ENCODE results near the gene PRKAG2. TPM values are rescaled to one million over a fixed set of nuclear protein-coding genes. Genes with fewer than 3 reads are reported as not detected.
A peak's percentile ranks its signal among the peaks of the same experiment; 100 is the strongest.

The PRKAG2 gene
- total and polyA plus RNA-seq, 10 donors, result 15.8 to 50.9 (median 32.8) TPM

DNA sequence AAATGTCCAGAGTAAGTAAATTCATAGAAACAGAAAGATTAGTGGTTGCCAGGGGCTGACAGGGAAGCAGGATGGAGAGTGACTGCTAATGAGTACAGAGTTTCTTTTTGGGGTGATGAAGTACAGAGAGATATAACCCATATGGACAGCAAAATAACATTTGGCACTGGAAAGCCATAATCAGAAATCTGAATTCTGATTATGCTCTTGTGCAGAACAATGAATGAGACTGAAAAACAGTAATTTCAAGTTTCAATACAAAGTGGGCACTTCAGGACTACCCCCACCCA is 361.7 kb downstream of the PRKAG2 start:
- peaks cover 31 to 88% (median 70%) of the 10 kb centered on the region in 6 donors for H3K4me1 ChIP-seq

DNA sequence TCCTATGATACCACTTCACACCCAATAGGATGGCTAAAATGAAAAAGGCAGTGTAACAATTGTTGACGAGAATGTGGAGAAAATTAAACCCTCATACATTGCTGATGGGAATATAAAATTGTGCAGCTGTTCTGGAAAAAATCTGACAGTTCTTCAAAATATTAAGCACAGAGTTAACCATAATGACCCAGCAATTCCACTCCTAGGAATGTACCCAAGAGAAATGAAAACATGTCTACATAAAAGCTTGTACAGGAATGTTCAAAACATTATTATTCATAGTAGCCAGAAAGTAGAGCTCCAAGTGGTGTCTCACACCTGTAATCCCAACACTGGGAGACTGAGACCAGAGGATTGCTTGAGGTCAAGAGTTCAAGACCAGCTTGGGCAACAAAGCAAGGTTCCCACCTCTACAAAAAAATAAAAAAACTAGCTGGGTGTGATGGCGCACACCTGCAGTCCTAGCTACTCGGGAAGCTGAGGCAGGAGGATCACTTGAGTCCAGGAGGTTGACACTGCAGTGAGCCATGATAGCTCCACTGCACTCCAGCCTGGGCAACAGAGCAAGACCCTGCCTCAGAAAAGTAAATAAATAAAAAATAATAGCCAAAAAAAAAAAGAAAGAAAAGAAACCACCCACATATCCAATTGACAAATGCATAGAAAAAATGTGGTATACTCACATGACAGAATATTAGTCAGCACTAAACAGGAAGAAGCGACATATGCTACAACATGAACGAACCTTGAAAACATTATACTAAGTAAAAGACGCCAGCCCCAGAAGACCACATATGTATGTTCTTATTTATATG is 362.2 kb downstream of the PRKAG2 start:
- H3K4me3 ChIP-seq, result no peak overlapping the region

More for the DNA sequence above, 361.7 kb downstream of the PRKAG2 start:
- H3K27ac ChIP-seq, result peak overlapping the region in 4 of 8 donors; percentile 15 to 28 (median 24)
- TF ChIP-seq POLR2A (IDR thresholded peaks at IDR 0.05), result no peak
- no peak for TF ChIP-seq POLR2AphosphoS5 (IDR thresholded peaks at IDR 0.05)
- TF ChIP-seq, protein P1, sequence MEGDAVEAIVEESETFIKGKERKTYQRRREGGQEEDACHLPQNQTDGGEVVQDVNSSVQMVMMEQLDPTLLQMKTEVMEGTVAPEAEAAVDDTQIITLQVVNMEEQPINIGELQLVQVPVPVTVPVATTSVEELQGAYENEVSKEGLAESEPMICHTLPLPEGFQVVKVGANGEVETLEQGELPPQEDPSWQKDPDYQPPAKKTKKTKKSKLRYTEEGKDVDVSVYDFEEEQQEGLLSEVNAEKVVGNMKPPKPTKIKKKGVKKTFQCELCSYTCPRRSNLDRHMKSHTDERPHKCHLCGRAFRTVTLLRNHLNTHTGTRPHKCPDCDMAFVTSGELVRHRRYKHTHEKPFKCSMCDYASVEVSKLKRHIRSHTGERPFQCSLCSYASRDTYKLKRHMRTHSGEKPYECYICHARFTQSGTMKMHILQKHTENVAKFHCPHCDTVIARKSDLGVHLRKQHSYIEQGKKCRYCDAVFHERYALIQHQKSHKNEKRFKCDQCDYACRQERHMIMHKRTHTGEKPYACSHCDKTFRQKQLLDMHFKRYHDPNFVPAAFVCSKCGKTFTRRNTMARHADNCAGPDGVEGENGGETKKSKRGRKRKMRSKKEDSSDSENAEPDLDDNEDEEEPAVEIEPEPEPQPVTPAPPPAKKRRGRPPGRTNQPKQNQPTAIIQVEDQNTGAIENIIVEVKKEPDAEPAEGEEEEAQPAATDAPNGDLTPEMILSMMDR (IDR thresholded peaks at IDR 0.05 in 8 of 11, conservative IDR thresholded peaks at IDR 0.05 in 3 of 11), result no peak
- H3K9me3 ChIP-seq, result no peaks in the 10 kb centered on the region
- no peaks in the 10 kb centered on the region for H3K36me3 ChIP-seq
- no peaks in the 10 kb centered on the region for H3K27me3 ChIP-seq (replicated peaks in 1 of 7)
- H3K4me3 ChIP-seq, result no peak overlapping the region
- DNase-seq, result no peak
- intact Hi-C loops (cut with DNase I; ENCODE audit: low total_unique reads), result no loop called here

DNA sequence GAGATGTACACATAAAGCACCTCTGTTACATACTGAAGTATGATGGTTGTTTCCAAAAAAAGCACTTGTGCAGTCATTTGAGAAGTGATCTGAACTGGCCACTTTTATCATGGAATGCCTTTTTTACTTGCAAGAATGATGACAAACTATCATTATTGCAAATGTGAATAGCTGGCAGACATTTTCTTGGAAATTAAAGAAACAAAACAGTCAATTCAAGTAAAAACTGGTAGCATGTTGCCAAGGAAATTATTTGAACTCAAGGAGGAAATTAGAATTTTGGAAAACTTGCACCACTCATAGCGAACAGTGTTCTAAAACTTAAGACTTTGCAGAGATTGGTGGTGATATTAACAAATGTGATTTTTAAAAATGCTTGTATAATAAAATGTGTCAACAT is 363.8 kb downstream of the PRKAG2 start:
- intact Hi-C loops (cut with DNase I; ENCODE audit: low total_unique reads), result no loop called here
- Histone ChIP-seq H3K4me1 (peaks cover 40 to 99% (median 81%) of the 10 kb centered on the region in 6 donors), H3K27ac (no peak overlapping the region), H3K4me3 (no peak overlapping the region), H3K27me3 (replicated peaks in 1 of 7) (no peaks in the 10 kb centered on the region), H3K36me3 (no peaks in the 10 kb centered on the region), H3K9me3 (no peaks in the 10 kb centered on the region)
- no peak for TF ChIP-seq POLR2A (IDR thresholded peaks at IDR 0.05)
- TF ChIP-seq POLR2AphosphoS5 (IDR thresholded peaks at IDR 0.05), result no peak
- TF ChIP-seq, protein P1 (IDR thresholded peaks at IDR 0.05 in 8 of 11, conservative IDR thresholded peaks at IDR 0.05 in 3 of 11), result no peak
- WGBS, 5 donors, result 91 to 95% (median 93%) methylated on average over 1 of the region's 1 CpG
- DNase-seq, result no peak

More for the DNA sequence above, 362.2 kb downstream of the PRKAG2 start:
- Histone ChIP-seq H3K36me3 (no peaks in the 10 kb centered on the region), H3K9me3 (no peaks in the 10 kb centered on the region), H3K4me1 (peaks cover 32 to 92% (median 73%) of the 10 kb centered on the region in 6 donors), H3K27ac (peak overlapping the region in 4 of 8 donors; percentile 15 to 28 (median 24)), H3K27me3 (replicated peaks in 1 of 7) (no peaks in the 10 kb centered on the region)
- WGBS, 5 donors, result 77 to 84% (median 81%) methylated on average over 6 of the region's 6 CpGs
- TF ChIP-seq, protein P1 (IDR thresholded peaks at IDR 0.05 in 8 of 11, conservative IDR thresholded peaks at IDR 0.05 in 3 of 11), result no peak
- TF ChIP-seq POLR2A (IDR thresholded peaks at IDR 0.05), result no peak
- TF ChIP-seq POLR2AphosphoS5 (IDR thresholded peaks at IDR 0.05), result no peak
- no peak for DNase-seq
- intact Hi-C loops (cut with DNase I; ENCODE audit: low total_unique reads), result no loop called here

DNA sequence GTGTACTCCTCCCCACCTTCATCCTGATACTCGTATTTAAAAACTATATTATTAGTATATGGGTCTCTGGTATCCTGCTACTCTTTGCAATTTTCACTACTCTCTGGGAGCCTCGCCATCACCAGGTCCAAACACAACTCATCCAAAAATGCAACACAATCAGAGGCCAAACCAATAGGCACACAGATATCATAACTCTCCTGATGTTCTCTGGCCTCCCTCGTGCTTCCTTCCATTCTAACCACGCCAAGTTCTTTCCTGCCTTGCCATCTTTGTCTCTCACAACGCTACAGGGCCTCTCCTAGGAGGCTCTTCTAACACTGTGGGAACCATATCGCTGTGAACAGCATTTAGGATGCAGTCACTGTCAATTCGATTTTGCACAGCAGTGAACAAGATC is 364.6 kb downstream of the PRKAG2 start:
- peak overlapping the region in 2 of 8 donors; percentile 6 to 32 for H3K27ac ChIP-seq
- H3K4me1 ChIP-seq, result peaks cover 33 to 99% (median 80%) of the 10 kb centered on the region in 6 donors

More for the DNA sequence above, 364.6 kb downstream of the PRKAG2 start:
- no peak for DNase-seq
- Histone ChIP-seq H3K27me3 (replicated peaks in 1 of 7) (no peaks in the 10 kb centered on the region), H3K36me3 (no peaks in the 10 kb centered on the region), H3K9me3 (no peaks in the 10 kb centered on the region), H3K4me3 (no peak overlapping the region)
- 66 to 90% (median 77%) methylated on average over 7 of the region's 7 CpGs for WGBS, 5 donors
- intact Hi-C loops (cut with DNase I; ENCODE audit: low total_unique reads), result no loop called here
- TF ChIP-seq POLR2A (IDR thresholded peaks at IDR 0.05) (no peak), POLR2AphosphoS5 (IDR thresholded peaks at IDR 0.05) (no peak)
- TF ChIP-seq, protein P1 (IDR thresholded peaks at IDR 0.05 in 8 of 11, conservative IDR thresholded peaks at IDR 0.05 in 3 of 11), result no peak
